ENCODE measurements around the gene ULBP2. TPM values are rescaled to one million over a fixed set of nuclear protein-coding genes. Genes with fewer than 3 reads are reported as not detected.

The ULBP2 gene
- total RNA-seq, 1 donor from 2014 or later, result 0.30 TPM

GRCh38 chr6:149929422-149929821 is 12.4 kb upstream of the ULBP2 start:
- DNase-seq (ENCODE audit: low read depth, low spot score), result no peak
- H3K4me3 Mint-ChIP-seq, result no peak overlapping the region
- H3K4me1 Mint-ChIP-seq, result peaks cover 4% of the 10 kb centered on the region
- H3K36me3 Mint-ChIP-seq (ENCODE audit: low read depth), result no peaks in the 10 kb centered on the region
- TF ChIP-seq CTCF (conservative IDR thresholded peaks at IDR 0.05), result peak; percentile 55
- no peaks in the 10 kb centered on the region for H3K9me3 Mint-ChIP-seq
- H3K27me3 Mint-ChIP-seq (ENCODE audit: low read depth), result peaks cover 93% of the 10 kb centered on the region
- H3K27ac Mint-ChIP-seq (ENCODE audit: unreplicated experiment), result no peak overlapping the region

- peaks cover 95% of the 10 kb centered on the region for H3K27me3 Mint-ChIP-seq (ENCODE audit: low read depth)
- H3K36me3 Mint-ChIP-seq (ENCODE audit: low read depth), result no peaks in the 10 kb centered on the region
- no peak overlapping the region for H3K4me3 Mint-ChIP-seq
- no peak overlapping the region for H3K27ac Mint-ChIP-seq (ENCODE audit: unreplicated experiment)
- TF ChIP-seq CTCF (conservative IDR thresholded peaks at IDR 0.05), result no peak
- no peak for DNase-seq (ENCODE audit: low read depth, low spot score)
- H3K4me1 Mint-ChIP-seq, result no peaks in the 10 kb centered on the region
- H3K9me3 Mint-ChIP-seq, result no peaks in the 10 kb centered on the region
These were observed 10.3 kb upstream of the ULBP2 start for GRCh38 chr6:149931501-149931900.

- no peak for TF ChIP-seq CTCF (conservative IDR thresholded peaks at IDR 0.05)
- DNase-seq (ENCODE audit: low read depth, low spot score), result no peak
- no peaks in the 10 kb centered on the region for H3K36me3 Mint-ChIP-seq (ENCODE audit: low read depth)
- H3K27me3 Mint-ChIP-seq (ENCODE audit: low read depth), result peaks cover 97% of the 10 kb centered on the region
- H3K4me1 Mint-ChIP-seq, result no peaks in the 10 kb centered on the region
- no peaks in the 10 kb centered on the region for H3K9me3 Mint-ChIP-seq
- no peak overlapping the region for H3K27ac Mint-ChIP-seq (ENCODE audit: unreplicated experiment)
- H3K4me3 Mint-ChIP-seq, result no peak overlapping the region
These were observed 8.8 kb upstream of the ULBP2 start for GRCh38 chr6:149933036-149933435.

- Mint-ChIP-seq H3K27ac (ENCODE audit: unreplicated experiment) (no peak overlapping the region), H3K27me3 (ENCODE audit: low read depth) (peaks cover 97% of the 10 kb centered on the region), H3K4me3 (no peak overlapping the region), H3K4me1 (no peaks in the 10 kb centered on the region), H3K9me3 (no peaks in the 10 kb centered on the region), H3K36me3 (ENCODE audit: low read depth) (no peaks in the 10 kb centered on the region)
- TF ChIP-seq CTCF (conservative IDR thresholded peaks at IDR 0.05), result no peak
- no peak for DNase-seq (ENCODE audit: low read depth, low spot score)
These were observed 8.4 kb upstream of the ULBP2 start for GRCh38 chr6:149933461-149933860.

- Mint-ChIP-seq H3K9me3 (no peaks in the 10 kb centered on the region), H3K4me1 (peaks cover 7% of the 10 kb centered on the region), H3K27me3 (ENCODE audit: low read depth) (peaks cover 97% of the 10 kb centered on the region), H3K4me3 (peak overlapping the region; percentile 5), H3K27ac (ENCODE audit: unreplicated experiment) (no peak overlapping the region), H3K36me3 (ENCODE audit: low read depth) (no peaks in the 10 kb centered on the region)
- TF ChIP-seq CTCF (conservative IDR thresholded peaks at IDR 0.05), result peak; percentile 92
- DNase-seq (ENCODE audit: low read depth, low spot score), result peak; percentile 70
These were observed 7.3 kb upstream of the ULBP2 start for GRCh38 chr6:149934249-149935156.

Data from neural crest cell (in vitro differentiated cells).